IMR-90 (cell line): ENCODE measurements around the gene AMN. TPM values are rescaled to one million over a fixed set of nuclear protein-coding genes. Genes with fewer than 3 reads are reported as not detected.

Experiments used
- ATAC-seq: fragments of 200-7000 bp; cut with Tn5 transposase; 2 replicates; pipeline ENCODE4 v1.9.1; 2020; ENCODE audit warnings: low read depth, mild to moderate bottlenecking, moderate library complexity
- BruUV-seq: library from RNA; stranded (reverse); fragments of 400-500 nt; replicated peaks from 2 replicates; lab custom pipeline; 2021; lab: Mats Ljungman, UMichigan
- CTCF ChIA-PET: fragments of 300-600 bp; formaldehyde crosslinking; extraction: SDS; loops from one replicate; lab custom pipeline; 2021; ENCODE audit warnings: antibody characterized with exemption; lab: Yijun Ruan, JAX
- POLR2A ChIA-PET: fragments of 300-600 bp; sonication (Branson Sonifier 250); formaldehyde crosslinking; loops from one replicate; lab custom pipeline; 2022; ENCODE audit warnings: antibody characterized with exemption; ENCODE audit not compliant: unreplicated experiment; lab: Charles Lee
- DNase-seq: peaks from one replicate; pipeline ENCODE4 v3.0.0; 2013
- H2AFZ ChIP-seq: replicated peaks from 2 replicates; pipeline ENCODE3; 2013; ENCODE audit warnings: low read length, mild to moderate bottlenecking; ENCODE audit not compliant: poor library complexity
- H2AK5ac ChIP-seq: 2 replicates; pipeline ENCODE4 v1.6.1; 2013; ENCODE audit warnings: low read depth, low read length, inconsistent platforms
- H2AK9ac ChIP-seq: replicated peaks from 2 replicates; pipeline ENCODE3; 2013; ENCODE audit warnings: mild to moderate bottlenecking, low read depth, low read length, moderate library complexity; ENCODE audit not compliant: poor library complexity
- H2BK120ac ChIP-seq: 2 replicates; pipeline ENCODE4 v1.6.1; 2013; ENCODE audit warnings: low read depth, low read length, inconsistent platforms
- H2BK15ac ChIP-seq: 3 replicates; pipeline ENCODE4 v1.6.1; 2013; ENCODE audit warnings: low read depth, low read length, inconsistent platforms
- H2BK20ac ChIP-seq: 2 replicates; pipeline ENCODE4 v1.6.1; 2013; ENCODE audit warnings: low read depth, mild to moderate bottlenecking, inconsistent platforms, low read length, moderate library complexity
- H2BK5ac ChIP-seq: 2 replicates; pipeline ENCODE4 v1.6.1; 2013; ENCODE audit warnings: mild to moderate bottlenecking, low read depth, low read length, inconsistent platforms; ENCODE audit not compliant: poor library complexity, severe bottlenecking
- H3K14ac ChIP-seq: replicated peaks from 2 replicates; pipeline ENCODE4 v1.6.1; 2013; ENCODE audit warnings: low read depth, low read length, inconsistent platforms
- H3K18ac ChIP-seq: 2 replicates; pipeline ENCODE4 v1.6.1; 2013; ENCODE audit warnings: low read depth, low read length, control low read depth
- H3K23ac ChIP-seq: 2 replicates; pipeline ENCODE4 v1.6.1; 2013; ENCODE audit warnings: low read depth, low read length, inconsistent platforms
- H3K27ac ChIP-seq: 2 replicates; pipeline ENCODE4 v1.5.1; 2013; ENCODE audit warnings: mild to moderate bottlenecking, control low read depth, low read length; ENCODE audit not compliant: insufficient read depth
- H3K27me3 ChIP-seq: 2 replicates; pipeline ENCODE4 v1.6.1; 2013; ENCODE audit warnings: low read length; ENCODE audit not compliant: control insufficient read depth, insufficient read depth
- H3K36me3 ChIP-seq: 2 replicates; pipeline ENCODE4 v1.6.1; 2013; ENCODE audit warnings: low read length, mixed read lengths; ENCODE audit not compliant: control insufficient read depth, insufficient read depth
- H3K4ac ChIP-seq: 2 replicates; pipeline ENCODE4 v1.6.1; 2013; ENCODE audit warnings: low read depth, low read length, inconsistent platforms
- H3K4me1 ChIP-seq: 2 replicates; pipeline ENCODE4 v1.6.1; 2013; ENCODE audit warnings: low read length, mixed read lengths; ENCODE audit not compliant: control insufficient read depth, insufficient read depth
- H3K4me2 ChIP-seq: 2 replicates; pipeline ENCODE4 v1.6.1; 2013; ENCODE audit warnings: low read depth, mild to moderate bottlenecking, control low read depth, low read length, moderate library complexity
- H3K4me3 ChIP-seq: 2 replicates; pipeline ENCODE4 v1.5.1; 2013; ENCODE audit warnings: low read depth, mild to moderate bottlenecking, control low read depth, low read length, moderate library complexity; ENCODE audit not compliant: insufficient read depth
- H3K56ac ChIP-seq: 2 replicates; pipeline ENCODE4 v1.6.1; 2013; ENCODE audit warnings: low read length, inconsistent platforms; ENCODE audit not compliant: insufficient read depth; ENCODE audit errors: extremely low read depth
- H3K79me1 ChIP-seq, 2 experiments: 2 replicates each; pipeline ENCODE4 v1.6.1; 2013; ENCODE audit warnings: low read length in 2 of 2, inconsistent platforms in 1 of 2, low read depth in 1 of 2
- H3K9ac ChIP-seq: 2 replicates; pipeline ENCODE4 v1.6.1; 2013; ENCODE audit warnings: low read depth, low read length, control low read depth
- H3K9me1 ChIP-seq: 2 replicates; pipeline ENCODE4 v1.6.1; 2013; ENCODE audit warnings: low read length, inconsistent platforms; ENCODE audit not compliant: insufficient read depth
- H3K9me3 ChIP-seq: 2 replicates; pipeline ENCODE4 v1.6.1; 2013; ENCODE audit warnings: low read length; ENCODE audit not compliant: control insufficient read depth, insufficient read depth
- H4K20me1 ChIP-seq: 2 replicates; pipeline ENCODE4 v1.6.1; 2013; ENCODE audit warnings: low read length, inconsistent platforms; ENCODE audit not compliant: insufficient read depth
- H4K5ac ChIP-seq: 2 replicates; pipeline ENCODE4 v1.6.1; 2013; ENCODE audit warnings: mild to moderate bottlenecking, low read depth, low read length, control low read depth
- H4K8ac ChIP-seq, 2 experiments: 2 replicates each; pipeline ENCODE4 v1.6.1; 2013; ENCODE audit warnings: low read depth in 2 of 2, low read length in 2 of 2, control low read depth in 1 of 2, inconsistent platforms in 1 of 2
- H4K91ac ChIP-seq: 2 replicates; pipeline ENCODE4 v1.6.1; 2013; ENCODE audit warnings: low read depth, low read length, inconsistent platforms; ENCODE audit not compliant: insufficient read depth
- BHLHE40 ChIP-seq: fragments of 150-350 bp; IDR thresholded peaks from 2 replicates; pipeline ENCODE4 v1.6.1; 2016; ENCODE audit warnings: mild to moderate bottlenecking, low read depth, low read length
- CEBPB ChIP-seq: IDR thresholded peaks from 2 replicates; pipeline ENCODE4 v1.6.1; 2012; ENCODE audit warnings: low read depth, low read length, improper control_type of control experiment
- CHD1 ChIP-seq: IDR thresholded peaks from 2 replicates; pipeline ENCODE4 v1.6.1; 2012; ENCODE audit warnings: low read depth, low read length, improper control_type of control experiment
- ELK1 ChIP-seq: fragments of 150-350 bp; IDR thresholded peaks from 2 replicates; pipeline ENCODE4 v1.6.1; 2016; ENCODE audit warnings: low read depth, mild to moderate bottlenecking, low read length, moderate library complexity, borderline replicate concordance
- FOS ChIP-seq: fragments of 150-350 bp; IDR thresholded peaks from 2 replicates; pipeline ENCODE4 v1.6.1; 2016; ENCODE audit warnings: low read depth, low read length
- MAFK ChIP-seq: IDR thresholded peaks from 2 replicates; pipeline ENCODE4 v1.6.1; 2012; ENCODE audit warnings: low read depth, low read length, improper control_type of control experiment
- MAZ ChIP-seq: IDR thresholded peaks from 2 replicates; pipeline ENCODE4 v1.6.1; 2012; ENCODE audit warnings: low read depth, mild to moderate bottlenecking, low read length, improper control_type of control experiment, moderate library complexity, borderline replicate concordance
- MXI1 ChIP-seq: IDR thresholded peaks from 2 replicates; pipeline ENCODE4 v1.6.1; 2012; ENCODE audit warnings: low read depth, mild to moderate bottlenecking, low read length, moderate library complexity, borderline replicate concordance
- POLR2A ChIP-seq: IDR thresholded peaks from 2 replicates; pipeline ENCODE4 v1.6.1; 2012; ENCODE audit warnings: mild to moderate bottlenecking, low read depth, low read length
- RAD21 ChIP-seq: IDR thresholded peaks from 2 replicates; pipeline ENCODE4 v1.6.1; 2012; ENCODE audit warnings: low read length, improper control_type of control experiment
- RCOR1 ChIP-seq: IDR thresholded peaks from 2 replicates; pipeline ENCODE4 v1.6.1; 2012; ENCODE audit warnings: mild to moderate bottlenecking, low read length, improper control_type of control experiment; ENCODE audit not compliant: insufficient replicate concordance
- SMC3 ChIP-seq: fragments of 150-350 bp; IDR thresholded peaks from 2 replicates; pipeline ENCODE4 v1.6.1; 2016; ENCODE audit warnings: low read depth, mild to moderate bottlenecking, antibody characterized with exemption, low read length, moderate library complexity
- USF2 ChIP-seq: fragments of 150-350 bp; IDR thresholded peaks from 2 replicates; pipeline ENCODE4 v1.6.1; 2017; ENCODE audit warnings: mild to moderate bottlenecking, antibody characterized with exemption, low read length, low read depth
- WGBS, 2 experiments: methylation state at CpG; one replicate each; pipeline versions ENCODE4 v1.1.5 to v1.1.7; 2013; ENCODE audit warnings: missing lambda C conversion rate in 2 of 2; ENCODE audit not compliant: insufficient read length in 1 of 2; ENCODE audit errors: extremely low coverage in 2 of 2; 5-methylcytosine and 5-hydroxymethylcytosine counted together
- dilution Hi-C: fragments of 300-500 bp; cut with HindIII; formaldehyde crosslinking; loops from one replicate; pipeline ENCODE4 v1.14.3; 2018; ENCODE audit warnings: low sequenced_read_pairs; ENCODE audit not compliant: unreplicated experiment
- in situ Hi-C: fragments of 300-500 bp; cut with MboI; formaldehyde crosslinking; loops from 3 replicates; pipeline ENCODE4 v1.14.3; 2019; ENCODE audit warnings: low sequenced_read_pairs, inconsistent platforms, mixed read lengths
- intact Hi-C: fragments of 100-400 bp; cut with micrococcal nuclease; formaldehyde crosslinking; loops from 2 replicates; pipeline ENCODE4 v1.10.0; 2022
- polyA plus RNA-seq, 3 experiments: library from polyadenylated mRNA; depleted of rRNA; stranded (reverse); fragments of >200 nt; gene quantifications; 2 replicates each; pipeline ENCODE4 v1.2.3, GENCODE V29; 2012; ENCODE audit warnings: low replicate concordance in 1 of 3
- total RNA-seq: library from RNA; depleted of rRNA; stranded (reverse); fragments of >200 nt; gene quantifications from 2 replicates; pipeline ENCODE4 v1.2.3, GENCODE V29; 2012

AMN gene
- total and polyA plus RNA-seq, 2 of the 4 experiments (the other 2 are of a cell fraction), result under 0.01 to 0.24 TPM

- no peak for ATAC-seq
- H3K4me2 ChIP-seq, result peak overlapping the region; percentile 90; the same call in 1 of the 2 replicates
Observed at GRCh38 chr14:102927878-102928411, 5.5 kb downstream of the AMN start.

More at GRCh38 chr14:102927878-102928411, 5.5 kb downstream of the AMN start:
- Histone ChIP-seq H3K23ac (no peak overlapping the region), H2AFZ (peak overlapping the region; percentile 80), H2AK5ac (no peak overlapping the region), H3K18ac (no peak overlapping the region), H3K4me3 (peak overlapping the region; percentile 42; the same call in 1 of the 2 replicates), H3K4ac (no peak overlapping the region), H3K36me3 (peaks cover 12% of the 10 kb centered on the region), H2BK15ac (no peak overlapping the region), H3K4me1 (peaks cover 13% of the 10 kb centered on the region), H4K91ac (no peak overlapping the region), H2AK9ac (no peak overlapping the region), H3K56ac (no peak overlapping the region), H3K14ac (no peak overlapping the region), H4K20me1 (peaks cover 14% of the 10 kb centered on the region), H2BK20ac (no peak overlapping the region), H3K79me1 (no peaks in the 10 kb centered on the region), H3K9me1 (0 out of 2 replicates have a peak, but pooled peaks cover 5% of the 10 kb centered on the region), H3K9ac (no peak overlapping the region), H2BK5ac (no peak overlapping the region), H4K5ac (no peak overlapping the region), H3K27ac (no peak overlapping the region), H2BK120ac (no peak overlapping the region), H3K9me3 (0 out of 2 replicates have a peak, but pooled peaks cover 5% of the 10 kb centered on the region), H4K8ac (no peak overlapping the region), H3K27me3 (peaks cover 72% of the 10 kb centered on the region)
- POLR2A ChIA-PET, result no interaction called here
- BruUV-seq, result no TSS peak
- CTCF ChIA-PET, result no interaction called here
- in situ Hi-C loops, result no loop called here
- intact Hi-C loops, result no loop called here
- dilution Hi-C loops, result no loop called here
- 19% methylated on average over 11 of the region's 35 CpGs; no CpG with 5 or more reads in 1 of the 2 experiments for WGBS, 2 experiments
- TF ChIP-seq BHLHE40, result no peak
- TF ChIP-seq CEBPB, result no peak
- TF ChIP-seq RAD21, result no peak
- TF ChIP-seq MAFK, result no peak
- TF ChIP-seq MAZ, result no peak
- TF ChIP-seq USF2, result no peak
- no peak for TF ChIP-seq ELK1
- TF ChIP-seq RCOR1, result no peak
- TF ChIP-seq POLR2A, result no peak
- TF ChIP-seq SMC3, result no peak
- TF ChIP-seq CHD1, result no peak
- no peak for TF ChIP-seq FOS
- TF ChIP-seq MXI1, result no peak
- DNase-seq, result no peak
